HCT116 (cell line): ENCODE results near the gene TMTC1.

ENCODE experiments used
- CBX3 ChIP-seq: IDR thresholded peaks from 2 replicates; pipeline ENCODE4 v1.6.1; 2012; ENCODE audit warnings: low read depth
- ELF1 ChIP-seq: IDR thresholded peaks from 2 replicates; pipeline ENCODE4 v1.6.1; 2012; ENCODE audit warnings: low read depth, borderline replicate concordance
- EZH2 ChIP-seq: fragments of 200-600 bp; sonication (generic); IDR thresholded peaks from 2 replicates; pipeline ENCODE4 v1.6.1; 2017; ENCODE audit warnings: antibody characterized with exemption, mixed run types
- POLR2A ChIP-seq: IDR thresholded peaks from 2 replicates; pipeline ENCODE4 v1.7.0; 2011; ENCODE audit warnings: borderline replicate concordance; ENCODE audit not compliant: insufficient read depth, insufficient read length; ENCODE audit errors: extremely low read depth
- POLR2AphosphoS5 ChIP-seq: IDR thresholded peaks from 2 replicates; pipeline ENCODE4 v1.6.1; 2011; ENCODE audit warnings: mild to moderate bottlenecking, low read depth, low read length, moderate library complexity
- RAD21 ChIP-seq: IDR thresholded peaks from 2 replicates; pipeline ENCODE4 v1.6.1; 2012; ENCODE audit warnings: low read depth, mild to moderate bottlenecking
- SP1 ChIP-seq: IDR thresholded peaks from 2 replicates; pipeline ENCODE4 v1.6.1; 2012; ENCODE audit warnings: low read depth
- TF ChIP-seq, protein P1 (sequence below): IDR thresholded peaks from 2 replicates; pipeline ENCODE4 v1.6.1; 2011; ENCODE audit warnings: mild to moderate bottlenecking, low read length, moderate library complexity; ENCODE audit not compliant: insufficient replicate concordance; ENCODE audit errors: extremely low read depth
- TF ChIP-seq, protein P2 (sequence below), 3 experiments: fragments of 200-600 bp in 1 of 3; sonication (generic) in 1 of 3; IDR thresholded peaks in 2 of 3; conservative IDR thresholded peaks in 1 of 3; 2 replicates each; pipeline ENCODE4 v1.5.1; 2012 to 2017; ENCODE audit warnings: low read depth in 2 of 3, low read length in 2 of 3, antibody characterized with exemption in 1 of 3, borderline replicate concordance in 1 of 3, control low read depth in 1 of 3, mild to moderate bottlenecking in 1 of 3, mixed read lengths in 1 of 3, mixed run types in 1 of 3, moderate library complexity in 1 of 3; ENCODE audit not compliant: insufficient read depth in 1 of 3

DNA sequence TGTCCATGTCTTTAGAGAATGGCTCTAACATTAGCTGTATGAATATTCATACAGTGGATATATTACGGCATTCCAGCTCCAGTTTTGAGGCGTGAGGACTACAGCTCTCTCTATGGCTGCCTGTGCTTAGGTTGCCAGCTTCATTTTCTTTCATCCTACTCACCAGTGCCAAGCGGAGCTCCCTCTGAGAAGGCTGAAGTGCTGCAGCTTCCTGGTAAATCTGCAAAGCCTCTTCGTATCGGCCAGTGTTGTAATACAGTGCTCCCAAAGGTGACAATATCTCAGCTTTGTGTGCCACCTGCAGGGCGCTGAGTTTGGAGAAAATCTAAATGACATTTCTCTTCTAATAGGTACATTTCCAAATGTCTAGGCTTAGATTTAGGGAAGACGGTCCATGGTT, 266.5 kb downstream of the TMTC1 start:
- TF ChIP-seq POLR2A (no peak), RAD21 (peak; percentile 64), POLR2AphosphoS5 (no peak), SP1 (no peak), EZH2 (no peak), ELF1 (no peak), CBX3 (no peak)
- TF ChIP-seq, protein P1, sequence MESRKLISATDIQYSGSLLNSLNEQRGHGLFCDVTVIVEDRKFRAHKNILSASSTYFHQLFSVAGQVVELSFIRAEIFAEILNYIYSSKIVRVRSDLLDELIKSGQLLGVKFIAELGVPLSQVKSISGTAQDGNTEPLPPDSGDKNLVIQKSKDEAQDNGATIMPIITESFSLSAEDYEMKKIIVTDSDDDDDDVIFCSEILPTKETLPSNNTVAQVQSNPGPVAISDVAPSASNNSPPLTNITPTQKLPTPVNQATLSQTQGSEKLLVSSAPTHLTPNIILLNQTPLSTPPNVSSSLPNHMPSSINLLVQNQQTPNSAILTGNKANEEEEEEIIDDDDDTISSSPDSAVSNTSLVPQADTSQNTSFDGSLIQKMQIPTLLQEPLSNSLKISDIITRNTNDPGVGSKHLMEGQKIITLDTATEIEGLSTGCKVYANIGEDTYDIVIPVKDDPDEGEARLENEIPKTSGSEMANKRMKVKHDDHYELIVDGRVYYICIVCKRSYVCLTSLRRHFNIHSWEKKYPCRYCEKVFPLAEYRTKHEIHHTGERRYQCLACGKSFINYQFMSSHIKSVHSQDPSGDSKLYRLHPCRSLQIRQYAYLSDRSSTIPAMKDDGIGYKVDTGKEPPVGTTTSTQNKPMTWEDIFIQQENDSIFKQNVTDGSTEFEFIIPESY: no peak
- TF ChIP-seq, protein P2, sequence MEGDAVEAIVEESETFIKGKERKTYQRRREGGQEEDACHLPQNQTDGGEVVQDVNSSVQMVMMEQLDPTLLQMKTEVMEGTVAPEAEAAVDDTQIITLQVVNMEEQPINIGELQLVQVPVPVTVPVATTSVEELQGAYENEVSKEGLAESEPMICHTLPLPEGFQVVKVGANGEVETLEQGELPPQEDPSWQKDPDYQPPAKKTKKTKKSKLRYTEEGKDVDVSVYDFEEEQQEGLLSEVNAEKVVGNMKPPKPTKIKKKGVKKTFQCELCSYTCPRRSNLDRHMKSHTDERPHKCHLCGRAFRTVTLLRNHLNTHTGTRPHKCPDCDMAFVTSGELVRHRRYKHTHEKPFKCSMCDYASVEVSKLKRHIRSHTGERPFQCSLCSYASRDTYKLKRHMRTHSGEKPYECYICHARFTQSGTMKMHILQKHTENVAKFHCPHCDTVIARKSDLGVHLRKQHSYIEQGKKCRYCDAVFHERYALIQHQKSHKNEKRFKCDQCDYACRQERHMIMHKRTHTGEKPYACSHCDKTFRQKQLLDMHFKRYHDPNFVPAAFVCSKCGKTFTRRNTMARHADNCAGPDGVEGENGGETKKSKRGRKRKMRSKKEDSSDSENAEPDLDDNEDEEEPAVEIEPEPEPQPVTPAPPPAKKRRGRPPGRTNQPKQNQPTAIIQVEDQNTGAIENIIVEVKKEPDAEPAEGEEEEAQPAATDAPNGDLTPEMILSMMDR (IDR thresholded peaks at IDR 0.05 in 2 of 3, conservative IDR thresholded peaks at IDR 0.05 in 1 of 3; ENCODE audit: borderline replicate concordance in 1 of 3, insufficient read depth in 1 of 3, low read depth in 2 of 3, low read length in 2 of 3): peak in 2 of 3 experiments; percentile 20 to 42; a peak in 3 of 6 replicates
